GM21390 (cell line): ENCODE results near the gene TWIST2.

Experiments used
- ATAC-seq: cut with Tn5 transposase; IDR thresholded peaks from one replicate; pipeline ENCODE4 v1.9.1; 2021; ENCODE audit not compliant: unreplicated experiment

The TWIST2 gene

DNA sequence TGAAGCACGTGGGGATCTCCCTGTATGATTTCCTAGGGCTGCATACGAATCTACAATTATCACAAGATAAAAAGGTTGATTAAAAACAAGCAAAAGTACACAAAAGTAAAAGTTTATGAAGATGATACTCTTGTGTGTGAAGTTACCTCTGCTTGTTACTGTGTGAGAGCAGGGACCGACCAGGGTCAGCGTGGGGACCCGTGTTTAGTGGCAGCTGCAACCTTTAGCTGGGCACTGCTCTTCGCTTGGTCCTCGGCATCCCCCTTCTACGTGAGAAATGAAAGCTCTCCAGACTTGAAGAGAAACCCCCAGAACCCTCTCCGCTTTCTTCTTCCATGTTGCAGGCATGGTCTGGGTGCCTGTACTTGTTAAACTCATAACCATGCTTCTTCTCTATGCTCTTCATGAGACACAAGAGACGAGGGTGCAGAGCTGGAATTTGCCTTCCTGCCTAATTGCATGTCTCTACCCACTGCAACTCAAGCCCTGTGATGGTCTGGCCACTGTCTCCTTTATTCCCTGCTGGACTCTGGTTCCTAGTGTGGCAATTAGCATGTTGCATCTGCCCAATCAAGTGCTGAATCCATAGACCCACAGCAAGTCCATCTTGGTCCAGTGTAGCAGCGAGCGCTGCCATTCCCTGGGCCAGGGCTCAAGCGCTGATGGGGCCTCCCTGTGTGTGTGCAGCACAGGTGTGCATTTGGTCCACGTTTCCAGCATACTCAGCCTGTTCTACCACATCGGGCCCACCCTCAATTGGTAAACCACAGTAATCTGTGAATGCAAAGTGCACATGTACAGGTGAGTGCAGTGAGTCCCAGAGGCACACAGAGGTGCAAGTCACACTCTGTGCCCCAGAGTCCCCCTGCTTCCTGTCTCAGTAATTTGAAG is 88.5 kb downstream of the TWIST2 start:
- ATAC-seq = no peak

DNA sequence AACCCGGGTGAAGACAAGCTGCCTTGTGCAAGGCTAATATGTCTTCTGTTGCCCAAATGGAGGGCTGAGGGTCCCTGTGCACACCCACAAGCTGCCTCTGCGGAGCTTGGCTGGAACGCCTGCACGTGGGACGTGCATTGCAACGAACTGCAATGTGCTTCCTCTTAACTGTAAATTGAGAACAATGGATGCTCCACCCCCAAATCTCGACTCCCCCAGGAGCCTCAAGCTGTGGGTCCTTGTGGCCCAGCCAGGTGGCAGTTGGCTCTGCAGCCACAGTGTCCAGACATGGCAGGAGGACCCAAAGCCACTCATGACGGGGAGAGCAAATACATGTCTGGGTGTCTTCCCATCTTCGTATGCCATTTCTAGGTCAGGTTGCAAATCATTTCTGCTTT is 90.1 kb downstream of the TWIST2 start:
- no peak for ATAC-seq

DNA sequence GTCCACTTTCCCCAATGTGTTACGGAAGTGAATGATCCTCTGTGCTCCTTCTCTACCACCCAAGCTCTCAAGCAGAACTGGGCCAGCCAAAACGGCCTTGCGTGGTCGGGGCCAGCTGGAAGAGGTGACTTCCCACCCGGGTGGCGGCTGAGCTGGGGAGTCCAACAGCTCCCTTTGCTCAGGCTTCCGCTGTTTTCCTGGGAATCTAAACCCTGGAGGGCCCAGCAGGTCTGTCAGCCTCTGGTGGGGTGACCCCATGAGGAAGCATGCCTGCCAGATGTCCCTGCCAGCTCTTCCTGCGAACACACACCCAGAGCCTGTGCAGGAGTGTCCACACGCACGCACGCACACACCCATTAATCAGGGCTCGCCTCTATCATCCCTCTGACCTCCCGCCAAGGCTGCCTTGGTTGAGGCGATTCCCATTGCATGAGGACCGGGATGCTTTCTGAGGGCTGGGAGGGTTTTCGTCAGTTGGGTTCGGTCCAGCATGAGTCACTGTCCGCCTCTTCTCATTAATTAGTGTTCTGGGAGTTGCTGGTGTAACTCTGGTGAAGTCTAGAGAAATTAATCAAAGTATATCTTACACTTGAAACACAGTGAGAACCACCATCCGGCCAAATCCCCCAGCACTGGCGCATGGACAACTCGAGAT is 90.6 kb downstream of the TWIST2 start:
- ATAC-seq = no peak

GRCh38 chr2:238939074-238939473 is 91.2 kb downstream of the TWIST2 start:
- no peak for ATAC-seq

- ATAC-seq = no peak
Measured at GRCh38 chr2:238939521-238940403, 91.9 kb downstream of the TWIST2 start.

DNA sequence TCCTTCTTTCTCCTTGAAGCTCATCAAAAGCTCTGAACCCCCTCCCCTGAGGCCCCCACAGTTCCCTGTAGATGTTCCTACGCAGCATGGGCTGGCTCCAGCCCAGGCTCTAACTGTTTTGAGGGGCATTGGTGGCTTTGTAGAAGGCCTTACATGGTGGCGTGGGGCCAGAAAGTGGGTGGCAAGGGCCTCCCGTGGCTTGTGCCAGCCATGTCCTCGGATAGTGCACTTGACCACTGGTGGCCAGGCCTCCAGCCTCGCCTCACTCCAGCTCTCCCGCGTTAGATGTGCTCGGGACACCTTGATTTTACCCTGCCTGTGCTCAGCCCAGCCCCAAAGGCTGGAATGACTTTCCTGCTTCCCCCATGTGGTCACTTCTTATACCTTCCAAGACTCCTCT is 92.9 kb downstream of the TWIST2 start:
- no peak for ATAC-seq

GRCh38 chr2:238941262-238941792 is 93.4 kb downstream of the TWIST2 start:
- ATAC-seq = no peak

DNA sequence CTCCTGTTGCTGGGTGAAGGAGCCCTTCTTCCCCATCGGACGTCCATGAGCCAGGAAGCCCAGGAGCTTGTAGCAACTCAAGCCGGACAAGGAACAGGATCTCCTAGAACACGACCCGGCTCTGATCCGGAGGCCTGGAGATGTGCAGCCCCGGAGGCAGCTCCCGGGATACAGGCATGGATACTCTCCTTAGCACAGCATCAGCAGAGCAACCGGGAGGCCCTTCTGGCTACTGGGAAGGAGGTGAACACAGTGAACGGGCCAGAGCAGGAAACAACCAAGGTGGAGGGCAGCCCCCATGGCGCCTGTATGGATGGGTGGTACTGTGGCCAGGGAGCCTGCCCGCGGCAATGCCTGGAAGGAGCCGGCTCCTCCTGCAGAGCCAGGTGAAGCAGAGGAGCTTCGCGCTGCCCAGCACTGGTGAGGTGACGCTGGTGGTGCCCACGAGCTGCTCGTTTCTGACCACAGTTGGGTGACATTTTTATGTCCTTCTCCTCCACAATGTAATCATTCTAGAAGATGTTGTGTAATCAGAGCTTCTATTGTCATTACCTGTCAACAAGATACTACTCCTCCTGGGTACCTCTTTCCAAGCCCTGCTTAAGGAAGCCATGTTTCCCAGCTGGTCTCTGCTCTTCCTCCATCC is 94.3 kb downstream of the TWIST2 start:
- no peak for ATAC-seq

DNA sequence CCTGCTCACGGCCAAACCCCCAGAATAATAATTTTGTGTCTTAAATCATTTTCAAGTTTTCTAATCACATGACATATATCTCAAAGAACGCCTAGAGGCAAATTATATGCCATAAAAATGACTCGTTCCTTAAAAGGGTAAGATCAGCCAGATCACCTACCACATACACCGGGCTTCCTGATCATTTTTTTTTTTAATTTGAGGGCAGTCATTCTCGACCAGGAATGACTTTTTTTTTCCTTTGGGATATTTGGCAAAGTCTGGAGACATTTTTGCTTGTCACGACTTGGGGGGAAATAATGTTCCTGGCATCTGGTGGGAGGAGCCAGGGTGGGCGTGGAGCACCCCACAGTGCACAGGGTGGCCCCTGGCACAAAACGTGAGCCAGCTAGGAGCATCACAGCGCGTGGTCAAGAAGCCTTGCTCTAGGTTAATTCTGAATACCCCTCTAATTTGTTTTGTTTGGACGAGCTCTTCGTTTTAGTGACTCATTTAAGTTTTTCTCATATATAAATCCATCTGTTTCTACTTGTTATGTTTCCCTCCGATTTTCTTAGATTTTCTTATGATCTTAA is 94.9 kb downstream of the TWIST2 start:
- ATAC-seq = no peak

DNA sequence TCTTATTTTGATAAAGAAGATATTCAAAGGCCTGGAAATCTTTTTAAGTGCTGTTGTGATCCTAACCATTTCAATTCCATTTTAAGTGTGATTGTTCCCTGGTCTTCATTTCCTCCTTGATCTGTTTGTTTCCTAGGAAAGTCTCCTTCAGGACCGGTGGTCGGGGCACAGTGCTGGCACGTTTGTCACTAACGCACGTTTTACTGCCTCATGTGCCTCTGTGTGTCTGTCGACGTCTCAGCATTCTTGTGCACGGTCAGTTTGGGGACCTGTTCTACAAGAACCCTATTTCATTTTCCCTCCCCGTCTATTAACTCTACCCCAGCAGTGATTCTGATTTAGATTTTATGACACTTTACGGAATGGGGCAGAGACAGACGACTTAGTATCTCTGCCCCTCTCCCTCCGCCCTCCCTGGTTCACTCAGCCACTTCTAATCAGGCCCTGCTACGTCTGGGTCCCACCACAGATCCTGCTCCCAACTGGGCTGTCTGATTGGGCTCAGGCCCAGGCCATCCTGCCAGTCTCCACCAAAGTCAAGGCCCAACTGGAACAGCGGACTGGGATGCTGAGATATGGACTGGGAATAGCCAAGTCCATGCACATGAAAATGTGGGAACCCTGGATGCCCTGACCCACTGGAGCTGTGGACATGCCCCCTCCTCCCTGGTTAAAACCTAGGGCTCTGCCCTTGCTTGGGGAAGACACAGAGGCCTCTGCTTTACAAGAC is 95.6 kb downstream of the TWIST2 start:
- ATAC-seq = no peak

- no peak for ATAC-seq
Measured at GRCh38 chr2:238945433-238946150, 97.7 kb downstream of the TWIST2 start.

- ATAC-seq = no peak
Measured at GRCh38 chr2:238946318-238947242, 98.7 kb downstream of the TWIST2 start.

GRCh38 chr2:238947243-238947760 is 99.4 kb downstream of the TWIST2 start:
- no peak for ATAC-seq

DNA sequence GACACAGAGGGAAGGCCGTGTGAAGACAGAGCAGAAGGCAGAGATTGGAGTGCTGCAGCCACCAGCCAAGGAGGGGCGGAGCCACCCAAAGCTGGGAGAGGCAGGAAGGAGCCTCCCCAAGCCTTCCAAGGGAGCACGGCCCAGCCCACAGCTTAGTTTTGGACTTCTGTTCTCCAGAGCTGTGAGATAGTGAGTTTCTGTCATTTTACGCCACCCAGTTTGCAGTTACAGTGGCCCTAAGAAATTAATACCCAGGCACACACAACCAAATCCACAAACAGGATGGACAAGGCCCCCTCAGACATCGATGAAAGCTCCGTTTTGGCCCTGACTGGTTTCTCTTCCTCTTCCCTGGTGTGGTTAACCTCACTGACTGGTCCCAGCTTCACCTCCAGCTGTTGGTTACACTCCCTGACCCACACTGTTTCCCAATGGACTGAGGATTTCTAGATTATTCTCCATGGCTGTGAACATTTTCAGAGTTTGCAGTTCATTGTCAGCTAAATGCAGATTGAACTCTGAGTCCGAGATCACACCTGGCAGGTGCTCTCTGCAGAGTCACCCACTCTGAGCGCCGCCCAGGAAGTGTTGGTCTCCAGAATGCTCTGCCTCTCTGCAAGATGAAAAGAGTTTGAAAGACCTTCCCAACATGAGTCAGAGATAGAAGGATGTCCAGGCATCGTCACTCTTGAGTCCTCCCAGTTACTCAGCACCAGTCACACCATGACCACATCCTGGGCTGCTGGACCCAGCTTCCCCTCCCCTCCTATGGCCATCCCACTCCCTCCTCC is 100.2 kb downstream of the TWIST2 start:
- ATAC-seq = no peak

DNA sequence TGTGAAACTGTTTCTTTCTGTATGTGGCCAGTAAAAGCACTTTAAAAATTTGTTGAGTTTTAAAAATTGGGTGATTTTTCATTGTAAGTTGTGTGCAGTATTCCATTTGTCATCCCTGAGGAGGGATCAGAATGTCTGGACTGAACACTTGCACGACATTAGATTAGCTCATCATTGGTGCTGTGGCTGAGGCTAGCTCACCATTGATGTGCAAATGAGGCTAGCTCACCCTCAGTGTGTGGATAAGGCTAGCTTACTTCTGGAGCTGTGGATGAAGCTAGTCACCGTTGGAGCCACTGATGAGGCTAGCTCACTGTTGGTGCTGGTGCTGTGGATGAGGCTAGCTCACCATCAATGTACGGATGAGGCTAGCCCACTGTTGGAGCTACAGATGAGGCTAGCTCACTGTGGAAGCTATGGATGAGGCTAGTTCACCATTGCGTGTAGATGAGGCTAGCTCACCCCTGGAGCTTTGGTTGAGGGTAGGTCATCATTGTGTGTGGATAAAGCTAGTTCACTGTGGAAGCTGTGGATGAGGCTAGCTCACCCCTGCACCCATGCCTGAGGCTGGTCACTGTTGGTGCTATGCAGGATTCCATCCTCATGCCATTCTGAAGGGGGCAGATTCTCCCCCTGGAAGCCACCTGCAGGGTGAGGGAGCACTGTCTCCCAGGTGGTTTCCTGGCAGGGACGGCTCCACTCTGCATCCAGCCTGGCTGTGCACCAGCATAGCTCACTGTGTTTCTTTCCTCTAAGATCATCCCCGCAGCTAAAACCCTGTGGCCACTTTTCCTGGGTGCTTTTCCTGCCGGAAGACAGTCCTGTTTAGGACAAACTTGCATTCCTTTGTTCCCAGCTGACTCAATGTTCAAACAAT is 101.1 kb downstream of the TWIST2 start:
- ATAC-seq = no peak
